HCT116 (cell line): Measurements from ENCODE around the gene HES1. TPM values are rescaled to one million over a fixed set of nuclear protein-coding genes. Genes with fewer than 3 reads are reported as not detected.

Experiments used
- ATAC-seq: fragments of 200-7000 bp; cut with Tn5 transposase; 2 replicates; pipeline ENCODE4 v1.9.1; 2020; ENCODE audit warnings: mild to moderate bottlenecking, moderate library complexity
- BruUV-seq: library from RNA; stranded (reverse); fragments of 400-500 nt; replicated peaks from 2 replicates; lab custom pipeline; 2021; lab: Mats Ljungman, UMichigan
- CTCF ChIA-PET: fragments of 300-600 bp; sonication (Branson Sonifier 250); formaldehyde crosslinking; loops from one replicate; lab custom pipeline; 2021; ENCODE audit warnings: antibody characterized with exemption; lab: Charles Lee
- POLR2A ChIA-PET: fragments of 300-600, 350-600 bp; sonication (Branson Sonifier 250); formaldehyde crosslinking; loops from one replicate; lab custom pipeline; 2021; ENCODE audit warnings: antibody characterized with exemption; lab: Charles Lee
- RAD21 ChIA-PET, 2 experiments: fragments of 300-600 bp; sonication (Branson Sonifier 250); formaldehyde crosslinking; loops; one replicate each; lab custom pipeline; 2023; ENCODE audit warnings: low total read pairs in 2 of 2; ENCODE audit not compliant: uncharacterized antibody in 2 of 2, unreplicated experiment in 2 of 2, low non-redundant PET in 1 of 2; lab: Charles Lee
- DNase-seq: peaks from one replicate; pipeline ENCODE4 v3.0.0-alpha.2; 2010; ENCODE audit warnings: low read depth, low spot score
- H2AFZ ChIP-seq: fragments of 200-600 bp; shearing (Covaris generic), sonication (generic); 2 replicates; pipeline ENCODE4 v1.6.1; 2017; ENCODE audit warnings: low read depth, mixed run types, mixed read lengths, antibody characterized with exemption, low read length; ENCODE audit not compliant: poor library complexity, severe bottlenecking
- H3K27ac ChIP-seq: 2 replicates; pipeline ENCODE4 v1.5.1; 2012; ENCODE audit warnings: low read depth, low read length
- H3K27me3 ChIP-seq: fragments of 200-600 bp; sonication (generic); 2 replicates; pipeline ENCODE4 v1.6.1; 2016; ENCODE audit warnings: mixed run types, low read length, mixed read lengths; ENCODE audit not compliant: insufficient read depth
- H3K36me3 ChIP-seq, 2 experiments: fragments of 200-500 bp in 1 of 2; fragments of 200-600 bp in 1 of 2; sonication (Bioruptor generic) in 1 of 2; sonication (generic) in 1 of 2; 2 replicates each; pipeline versions ENCODE4 v1.5.1 to v1.6.1; 2014 to 2016; ENCODE audit warnings: low read length in 2 of 2, inconsistent platforms in 1 of 2, mixed read lengths in 1 of 2, mixed run types in 1 of 2; ENCODE audit not compliant: insufficient read depth in 2 of 2, control insufficient read depth in 1 of 2
- H3K4me1 ChIP-seq, 2 experiments: fragments of 200-600 bp in 1 of 2; sonication (generic) in 1 of 2; 2 replicates each; pipeline versions ENCODE4 v1.5.1 to v1.6.1; 2012 to 2017; ENCODE audit warnings: low read length in 2 of 2, inconsistent platforms in 1 of 2, mild to moderate bottlenecking in 1 of 2, mixed read lengths in 1 of 2, mixed run types in 1 of 2, moderate library complexity in 1 of 2; ENCODE audit not compliant: insufficient read depth in 2 of 2, control insufficient read depth in 1 of 2
- H3K4me2 ChIP-seq: fragments of 200-600 bp; sonication (generic); 2 replicates; pipeline ENCODE4 v1.6.1; 2017; ENCODE audit warnings: mixed run types, low read length, mixed read lengths
- H3K4me3 ChIP-seq, 2 experiments: fragments of 200-600 bp in 1 of 2; sonication (generic) in 1 of 2; replicated peaks in 1 of 2; 2 replicates each; pipeline ENCODE4 v1.5.1; 2011 to 2016; ENCODE audit warnings: low read length in 2 of 2, control low read depth in 1 of 2, low read depth in 1 of 2, mild to moderate bottlenecking in 1 of 2, mixed read lengths in 1 of 2, mixed run types in 1 of 2
- H3K79me2 ChIP-seq: fragments of 200-600 bp; sonication (generic); 2 replicates; pipeline ENCODE4 v1.6.1; 2017; ENCODE audit warnings: mild to moderate bottlenecking, mixed run types, low read length, moderate library complexity, mixed read lengths; ENCODE audit not compliant: insufficient read depth
- H3K9ac ChIP-seq: fragments of 200-600 bp; sonication (generic); 2 replicates; pipeline ENCODE4 v1.6.1; 2016; ENCODE audit warnings: low read length, mixed read lengths
- H3K9me2 ChIP-seq: fragments of 200-600 bp; sonication (generic), shearing (Covaris generic); 2 replicates; pipeline ENCODE4 v1.6.1; 2017; ENCODE audit warnings: mixed run types, mild to moderate bottlenecking, moderate library complexity; ENCODE audit not compliant: insufficient read depth
- H3K9me3 ChIP-seq, 2 experiments: fragments of 200-500 bp in 1 of 2; fragments of 200-600 bp in 1 of 2; sonication (Bioruptor generic) in 1 of 2; sonication (generic) in 1 of 2; 2 replicates each; pipeline ENCODE4 v1.6.1; 2014 to 2017; ENCODE audit warnings: low read length in 2 of 2, mixed read lengths in 2 of 2, inconsistent platforms in 1 of 2, low read depth in 1 of 2, mild to moderate bottlenecking in 1 of 2, mixed run types in 1 of 2, moderate library complexity in 1 of 2; ENCODE audit not compliant: control insufficient read depth in 1 of 2, insufficient read depth in 1 of 2
- H4K20me1 ChIP-seq: fragments of 200-600 bp; sonication (generic), shearing (Covaris generic); 2 replicates; pipeline ENCODE4 v1.6.1; 2017; ENCODE audit warnings: mixed run types, mild to moderate bottlenecking, moderate library complexity; ENCODE audit not compliant: insufficient read depth
- ATF3 ChIP-seq: IDR thresholded peaks from 2 replicates; pipeline ENCODE4 v1.6.1; 2012
- CBX3 ChIP-seq: IDR thresholded peaks from 2 replicates; pipeline ENCODE4 v1.6.1; 2012; ENCODE audit warnings: low read depth
- CEBPB ChIP-seq: IDR thresholded peaks from 2 replicates; pipeline ENCODE4 v1.6.1; 2012; ENCODE audit warnings: low read depth
- ELF1 ChIP-seq: IDR thresholded peaks from 2 replicates; pipeline ENCODE4 v1.6.1; 2012; ENCODE audit warnings: low read depth, borderline replicate concordance
- EZH2 ChIP-seq: fragments of 200-600 bp; sonication (generic); IDR thresholded peaks from 2 replicates; pipeline ENCODE4 v1.6.1; 2017; ENCODE audit warnings: antibody characterized with exemption, mixed run types
- FOSL1 ChIP-seq: IDR thresholded peaks from 2 replicates; pipeline ENCODE4 v1.6.1; 2012; ENCODE audit warnings: low read depth
- MAX ChIP-seq: IDR thresholded peaks from 2 replicates; pipeline ENCODE4 v1.6.1; 2012
- POLR2AphosphoS5 ChIP-seq: IDR thresholded peaks from 2 replicates; pipeline ENCODE4 v1.6.1; 2011; ENCODE audit warnings: mild to moderate bottlenecking, low read depth, low read length, moderate library complexity
- SIN3A ChIP-seq: IDR thresholded peaks from 2 replicates; pipeline ENCODE4 v1.6.1; 2012; ENCODE audit warnings: low read depth
- SP1 ChIP-seq: IDR thresholded peaks from 2 replicates; pipeline ENCODE4 v1.6.1; 2012; ENCODE audit warnings: low read depth
- SRF ChIP-seq: IDR thresholded peaks from 2 replicates; pipeline ENCODE4 v1.6.1; 2012; ENCODE audit warnings: low read depth
- YY1 ChIP-seq: IDR thresholded peaks from 2 replicates; pipeline ENCODE4 v1.6.1; 2011; ENCODE audit warnings: low read length, low read depth, moderate library complexity, mild to moderate bottlenecking; ENCODE audit not compliant: insufficient replicate concordance; ENCODE audit errors: extremely low read depth
- intact Hi-C: fragments of 100-400 bp; cut with micrococcal nuclease; formaldehyde crosslinking; loops from 2 replicates; pipeline ENCODE4 v1.10.0; 2022
- total RNA-seq: library from RNA; stranded (reverse); gene quantifications from one replicate; pipeline ENCODE4 v1.2.1, GENCODE V29; 2021; ENCODE audit not compliant: unreplicated experiment

HES1 gene
- total RNA-seq, 1 experiment from 2014 or later, result 32.9 TPM

GRCh38 chr3:194174406-194174805 is 38.5 kb downstream of the HES1 start:
- no peak for TF ChIP-seq POLR2AphosphoS5
- TF ChIP-seq FOSL1, result no peak
- no peak for TF ChIP-seq CBX3
- no peak for TF ChIP-seq CEBPB
- intact Hi-C loops, result no loop called here
- no peak overlapping the region for H3K4me3 ChIP-seq
- H3K27me3 ChIP-seq, result no peaks in the 10 kb centered on the region
- no TSS peak for BruUV-seq
- no peak overlapping the region for H3K9ac ChIP-seq
- no peak overlapping the region for H2AFZ ChIP-seq
- ChIA-PET RAD21 (no interaction called here), POLR2A (no interaction called here), CTCF (no interaction called here)
- H3K9me2 ChIP-seq, result no peaks in the 10 kb centered on the region
- no peaks in the 10 kb centered on the region for H4K20me1 ChIP-seq
- DNase-seq (no peak), ATAC-seq (no peak)
- no peak overlapping the region for H3K4me2 ChIP-seq
- H3K4me1 ChIP-seq, result peaks cover 0 to 5% of the 10 kb centered on the region in 2 experiments; a peak in 1 of 4 replicates
- H3K27ac ChIP-seq, result no peak overlapping the region
- no peaks in the 10 kb centered on the region for H3K9me3 ChIP-seq
- no peaks in the 10 kb centered on the region for H3K79me2 ChIP-seq
- no peaks in the 10 kb centered on the region for H3K36me3 ChIP-seq

GRCh38 chr3:194174980-194175379 is 39.0 kb downstream of the HES1 start:
- intact Hi-C loops, result no loop called here

More at GRCh38 chr3:194174980-194175379, 39.0 kb downstream of the HES1 start:
- Histone ChIP-seq H3K9ac (no peak overlapping the region), H2AFZ (no peak overlapping the region), H3K36me3 (no peaks in the 10 kb centered on the region), H3K27me3 (no peaks in the 10 kb centered on the region), H3K79me2 (no peaks in the 10 kb centered on the region), H3K4me3 (no peak overlapping the region), H3K27ac (no peak overlapping the region), H3K4me2 (no peak overlapping the region), H3K4me1 (peaks cover 0 to 5% of the 10 kb centered on the region in 2 experiments; a peak in 1 of 4 replicates), H3K9me3 (no peaks in the 10 kb centered on the region), H3K9me2 (no peaks in the 10 kb centered on the region), H4K20me1 (no peaks in the 10 kb centered on the region)
- no peak for TF ChIP-seq FOSL1
- TF ChIP-seq YY1, result no peak
- no peak for TF ChIP-seq ATF3
- TF ChIP-seq SIN3A, result no peak
- no peak for TF ChIP-seq SP1
- TF ChIP-seq POLR2AphosphoS5, result no peak
- TF ChIP-seq MAX, result no peak
- TF ChIP-seq ELF1, result no peak
- TF ChIP-seq SRF, result no peak
- no peak for TF ChIP-seq EZH2
- no peak for TF ChIP-seq CBX3
- ATAC-seq, result no peak
- RAD21 ChIA-PET, result no interaction called here
- DNase-seq, result no peak
- no TSS peak for BruUV-seq
- POLR2A ChIA-PET, result no interaction called here
- CTCF ChIA-PET, result no interaction called here
